ENCODE data around the gene VDAC1.

Gene VDAC1

DNA sequence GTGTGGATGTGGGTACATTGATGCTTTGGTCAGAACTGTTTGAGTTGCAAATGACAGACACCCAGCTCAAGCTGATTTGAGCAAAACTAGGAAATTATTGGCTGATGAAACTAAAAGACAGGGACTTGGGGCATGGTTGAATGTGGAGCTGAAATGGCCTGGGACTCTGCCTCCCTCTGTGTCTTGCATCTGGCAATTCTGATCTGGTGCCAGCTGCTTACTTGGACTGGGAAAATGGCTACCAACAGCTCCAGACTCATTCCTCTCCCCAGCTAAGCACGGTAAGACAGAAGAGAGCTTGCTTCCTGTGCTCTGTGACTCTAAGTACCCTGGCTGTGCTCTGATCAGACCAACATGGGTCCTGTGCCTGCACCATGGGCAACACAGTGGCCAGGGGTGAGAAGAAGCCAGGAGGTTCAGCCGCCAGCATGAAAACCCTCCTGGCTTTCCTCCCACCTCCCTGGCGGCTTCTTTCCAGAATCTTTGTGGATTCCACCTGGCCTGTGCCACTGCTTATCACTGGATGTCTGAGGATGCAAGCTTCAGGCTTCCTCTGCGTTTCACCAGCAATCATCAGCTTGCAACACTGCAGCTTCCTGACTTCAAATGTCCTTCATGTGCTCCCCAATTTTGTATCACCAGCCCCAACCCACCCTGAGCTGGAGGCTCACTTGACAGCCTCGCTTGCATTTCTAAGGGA, 80.4 kb downstream of the VDAC1 start:
- no peak overlapping the region; a peak in 1 of 22 replicates for H3K9ac ChIP-seq
- H3K4me1 ChIP-seq = peaks cover 11 to 61% (median 52%) of the 10 kb centered on the region in 10 experiments
- no peak overlapping the region for H3K4me3 ChIP-seq
- no peak overlapping the region for H3K27ac ChIP-seq
- no peaks in the 10 kb centered on the region for H3K36me3 ChIP-seq
- H3K4me2 ChIP-seq = peak overlapping the region in 7 of 11 experiments; percentile 19 to 44 (median 35); a peak in 11 of 22 replicates
- TF ChIP-seq Cebpa-rat (IDR thresholded peaks at IDR 0.05) = no peak
- no peaks in the 10 kb centered on the region for H4K20me1 ChIP-seq
- H3K9me3 ChIP-seq (replicated peaks in 1 of 11) = no peaks in the 10 kb centered on the region
- peaks cover 0 to 13% (median 0%) of the 10 kb centered on the region in 11 experiments; a peak in 3 of 22 replicates for H3K27me3 ChIP-seq

DNA sequence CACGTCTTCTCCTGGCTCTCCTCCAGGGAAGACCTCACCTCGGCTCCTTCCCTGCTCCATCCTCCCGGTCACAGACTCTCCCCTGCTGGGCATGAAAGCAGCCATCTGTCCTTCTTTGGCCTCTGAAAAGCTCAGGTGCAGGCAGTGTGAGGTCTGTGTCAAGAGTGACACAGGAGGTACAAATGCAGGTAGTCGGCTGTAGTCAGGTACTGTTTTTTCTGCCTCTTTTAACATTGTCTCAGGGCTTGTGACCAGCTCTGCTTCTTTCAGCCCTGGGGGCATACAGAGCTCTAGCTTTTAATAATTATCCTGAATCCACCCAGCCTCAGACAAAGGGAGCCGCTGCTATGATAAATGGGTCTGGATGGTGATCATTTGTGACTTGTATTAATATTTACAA, 82.8 kb downstream of the VDAC1 start:
- no peak overlapping the region for H3K9ac ChIP-seq
- H3K9me3 ChIP-seq (replicated peaks in 1 of 11) = no peaks in the 10 kb centered on the region
- no peaks in the 10 kb centered on the region for H4K20me1 ChIP-seq
- H3K4me2 ChIP-seq = no peak overlapping the region
- peaks cover 0 to 4% (median 0%) of the 10 kb centered on the region in 11 experiments; a peak in 3 of 22 replicates for H3K27me3 ChIP-seq
- H3K36me3 ChIP-seq = no peaks in the 10 kb centered on the region
- H3K4me3 ChIP-seq = no peak overlapping the region
- H3K4me1 ChIP-seq = peaks cover 0 to 42% (median 33%) of the 10 kb centered on the region in 10 experiments; a peak in 15 of 20 replicates
- H3K27ac ChIP-seq = no peak overlapping the region
- no peak for TF ChIP-seq Cebpa-rat (IDR thresholded peaks at IDR 0.05)
